NCI-H2196 (cell line): Measurements from ENCODE around the gene PRKCB.

Source experiments
- DNase-seq: peaks from one replicate; lab custom pipeline; 2025; ENCODE audit not compliant: unreplicated experiment; lab: John Stamatoyannopoulos, UW

Gene PRKCB

DNA sequence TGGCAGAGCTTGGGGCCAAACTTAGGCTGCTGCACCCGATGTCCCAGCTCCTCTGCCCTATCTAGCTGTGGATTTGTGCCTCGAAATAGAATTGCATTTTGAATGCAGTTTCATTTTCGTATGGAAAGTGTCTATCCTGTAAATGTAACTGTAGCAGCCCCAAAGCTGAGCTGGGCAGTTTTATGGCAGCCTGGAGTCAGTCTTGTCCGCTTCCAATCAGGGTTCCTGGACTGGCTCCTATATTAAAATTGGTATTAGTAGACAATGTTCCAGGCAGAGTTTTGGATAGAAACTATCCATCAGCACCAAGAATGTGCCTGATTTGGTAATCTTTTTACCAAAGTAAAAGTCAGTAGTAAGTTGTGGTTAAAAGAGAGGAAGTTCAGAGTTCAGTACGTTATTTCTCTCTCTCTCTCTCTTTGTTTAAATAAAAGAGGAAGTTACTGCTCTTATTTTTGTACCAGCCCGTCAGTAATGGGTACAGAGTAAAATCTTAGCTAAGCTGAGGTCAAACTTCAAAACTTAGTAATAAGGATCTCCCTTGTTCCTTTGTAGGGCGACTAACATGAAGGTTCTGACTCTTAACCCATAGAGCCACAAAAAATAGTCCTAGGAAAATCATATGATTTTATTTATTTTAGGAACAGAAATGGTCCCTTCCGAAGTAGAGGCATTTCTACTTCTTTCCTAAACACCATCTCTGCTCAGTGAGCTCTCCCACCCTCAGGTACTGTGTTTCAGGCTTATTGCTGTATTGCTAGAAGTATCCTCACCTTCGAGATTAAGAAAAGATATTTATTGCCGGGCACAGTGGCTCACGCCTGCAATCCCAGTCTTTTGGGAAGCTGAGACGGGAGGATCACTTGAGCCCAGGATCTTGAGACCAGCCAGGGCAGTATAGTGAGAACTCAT, 28.0 kb downstream of the PRKCB start:
- DNase-seq: no peak

DNA sequence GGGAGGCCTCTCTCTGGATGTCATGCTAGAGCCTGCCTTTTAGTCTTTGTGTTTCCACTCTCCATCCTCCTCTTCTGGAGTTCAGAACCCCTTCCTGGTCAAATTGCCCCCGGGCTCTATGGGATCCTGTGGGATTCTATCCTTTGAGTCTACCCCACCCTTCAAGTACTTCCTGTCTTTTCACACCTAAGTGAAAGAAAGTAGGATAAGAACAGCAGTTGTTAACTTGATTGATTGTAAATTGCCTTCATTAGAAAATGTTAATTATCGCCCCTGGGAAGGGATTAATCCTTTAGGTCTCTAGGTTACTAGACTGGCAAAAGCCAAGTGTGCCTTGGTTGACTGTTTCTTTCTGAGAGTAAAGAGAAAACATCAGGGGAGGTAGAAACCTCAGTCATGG, 30.1 kb downstream of the PRKCB start:
- DNase-seq: no peak

GRCh38 chr16:23866621-23867020, 30.8 kb downstream of the PRKCB start:
- DNase-seq: no peak

GRCh38 chr16:23867566-23867965, 31.8 kb downstream of the PRKCB start:
- no peak for DNase-seq

DNA sequence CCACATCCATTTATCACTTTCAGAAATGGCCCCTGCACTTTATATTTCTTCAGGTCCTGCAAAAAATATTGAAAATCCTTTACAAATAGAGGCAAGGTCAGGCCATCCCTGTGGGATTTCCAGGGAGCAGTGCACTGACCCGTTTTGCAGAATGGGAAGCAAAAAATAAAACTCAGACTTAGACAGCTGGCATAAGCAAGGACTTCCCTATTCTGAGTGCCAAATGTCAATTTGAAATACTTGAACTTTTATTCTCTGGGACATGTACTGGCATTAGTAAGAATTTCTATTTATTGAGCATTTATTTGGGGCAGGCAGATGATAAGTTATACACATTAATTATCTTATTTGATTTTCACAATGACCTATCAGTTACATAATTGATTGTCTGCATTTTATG, 32.4 kb downstream of the PRKCB start:
- DNase-seq: no peak

GRCh38 chr16:23869052-23869451, 33.3 kb downstream of the PRKCB start:
- no peak for DNase-seq

DNA sequence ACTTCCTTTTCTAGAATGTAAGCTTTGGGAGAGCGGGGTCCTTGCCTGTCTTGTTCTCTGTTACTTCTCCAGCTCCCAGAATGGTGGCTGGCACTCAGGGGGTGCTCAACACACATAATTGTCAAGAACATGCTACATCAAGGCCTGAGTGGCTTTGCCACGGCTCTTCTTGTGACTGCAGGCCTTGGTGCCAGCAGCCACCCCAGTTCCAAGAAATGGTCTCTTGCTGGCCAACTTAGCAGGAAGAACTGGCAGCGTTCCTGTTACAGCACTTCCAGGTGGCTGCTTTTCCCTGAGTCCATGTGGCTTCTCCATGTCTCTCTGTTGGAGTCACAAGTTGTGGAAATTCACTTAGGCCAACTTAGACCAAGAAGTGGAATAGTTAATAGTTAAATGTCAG, 36.1 kb downstream of the PRKCB start:
- no peak for DNase-seq

DNA sequence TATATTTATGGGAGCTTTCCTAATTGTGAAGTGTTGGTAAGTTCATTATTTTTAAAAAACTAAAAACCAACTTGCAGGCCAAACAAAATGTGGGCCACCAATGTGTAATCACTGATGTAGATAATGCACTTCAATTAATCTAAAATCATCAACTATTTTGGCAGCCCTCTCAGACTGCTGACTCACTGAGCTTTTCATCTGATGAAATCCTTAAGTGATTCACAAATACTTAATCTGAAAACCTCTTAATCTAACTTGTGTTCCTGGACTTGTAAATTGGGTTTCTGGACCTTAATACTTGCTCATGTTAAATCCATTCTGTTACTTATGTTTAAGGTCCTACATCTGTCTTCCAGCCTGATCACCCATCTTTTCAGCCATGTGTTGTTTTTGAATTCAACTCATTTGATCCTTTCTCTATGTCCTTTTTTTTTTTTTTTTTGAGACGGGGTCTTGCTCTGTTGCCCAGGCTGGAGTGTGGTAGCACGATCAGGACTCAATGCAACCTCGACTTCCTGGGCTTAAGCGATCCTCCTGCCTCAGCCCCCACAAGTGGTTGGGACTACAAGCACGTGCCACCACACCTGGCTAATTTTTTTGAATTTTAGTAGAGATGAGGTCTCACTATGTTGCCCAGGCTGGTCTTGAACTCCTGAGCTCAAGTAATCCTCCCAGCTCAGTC, 39.0 kb downstream of the PRKCB start:
- DNase-seq: no peak

DNA sequence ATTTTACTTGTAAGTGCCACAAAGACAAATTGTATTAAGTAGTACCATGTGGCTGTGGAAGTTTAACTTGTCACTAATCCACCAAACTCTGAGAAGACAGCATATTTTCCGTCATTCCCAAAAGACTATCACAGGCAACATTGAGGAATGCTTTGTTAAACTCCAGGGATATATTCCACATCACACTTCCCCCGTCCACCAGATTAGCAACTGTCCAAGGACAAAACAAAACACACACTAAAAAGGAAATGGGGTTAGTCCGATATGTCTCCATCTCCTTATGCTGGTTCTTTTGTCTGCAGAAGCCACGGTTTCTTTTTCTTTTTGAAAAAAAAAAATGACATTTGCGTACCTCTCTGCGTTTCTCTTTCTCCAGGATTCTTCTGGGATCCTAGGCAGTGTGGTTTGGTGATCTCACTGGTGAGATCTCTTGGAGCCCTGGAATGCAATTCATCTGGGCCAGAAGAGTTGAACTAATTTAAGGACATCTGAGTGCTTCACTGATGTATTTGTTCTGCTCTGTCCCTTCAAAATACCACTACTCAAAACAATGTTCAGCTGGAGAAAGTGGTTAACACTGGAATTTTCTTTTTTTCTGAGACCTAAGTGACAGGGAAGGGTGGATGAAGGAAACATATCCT, 40.6 kb downstream of the PRKCB start:
- no peak for DNase-seq

GRCh38 chr16:23877107-23878070, 41.6 kb downstream of the PRKCB start:
- DNase-seq: no peak

DNA sequence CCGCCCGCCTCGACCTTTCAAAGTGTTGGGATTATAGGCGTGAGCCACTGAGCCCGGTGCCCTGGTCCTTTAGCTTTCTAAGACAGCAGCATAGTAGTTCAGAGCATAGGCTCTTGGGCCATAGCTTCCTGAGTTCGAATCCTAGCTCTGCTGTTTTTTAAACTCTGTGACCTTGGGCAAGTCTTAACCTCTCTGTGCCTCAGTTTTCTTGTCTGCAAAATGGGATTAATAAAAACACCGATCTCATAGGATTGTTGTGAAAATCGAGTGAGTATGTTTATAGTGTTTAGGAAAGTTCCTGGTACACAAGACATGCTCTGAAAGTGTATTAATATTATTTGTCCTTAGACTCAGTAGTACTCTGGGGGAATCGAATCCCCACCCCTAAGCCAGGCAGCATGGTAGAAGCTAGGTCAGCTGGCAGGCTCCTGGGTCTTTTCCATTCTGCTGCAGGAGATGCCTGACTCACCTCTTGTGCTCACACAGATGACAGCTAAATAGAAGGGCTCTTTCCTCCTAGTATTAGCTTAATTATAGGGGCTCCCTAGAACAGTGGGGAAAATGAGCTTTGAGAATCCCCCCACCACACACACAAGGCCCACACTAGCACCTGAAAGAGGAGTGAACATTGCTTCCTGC, 44.1 kb downstream of the PRKCB start:
- DNase-seq: no peak

DNA sequence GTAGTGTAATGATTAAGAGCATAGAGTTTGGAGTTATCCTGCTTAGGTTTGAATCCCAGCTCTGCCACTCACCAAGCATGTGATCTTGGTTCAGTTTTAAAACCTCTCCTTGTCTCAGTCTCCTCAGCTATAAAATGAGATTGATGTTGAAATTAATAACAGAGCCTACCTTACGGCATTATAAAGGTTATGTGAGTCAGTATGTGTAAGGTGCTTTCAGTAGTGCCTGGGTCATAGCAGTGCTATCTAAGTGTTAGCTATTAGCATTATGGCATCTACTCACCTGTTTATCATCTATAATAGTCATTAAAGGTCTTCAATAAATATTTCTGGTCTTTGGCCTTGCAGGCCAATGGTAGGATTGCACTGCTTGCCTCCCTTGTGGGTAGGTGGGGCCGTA, 53.4 kb downstream of the PRKCB start:
- DNase-seq: no peak

DNA sequence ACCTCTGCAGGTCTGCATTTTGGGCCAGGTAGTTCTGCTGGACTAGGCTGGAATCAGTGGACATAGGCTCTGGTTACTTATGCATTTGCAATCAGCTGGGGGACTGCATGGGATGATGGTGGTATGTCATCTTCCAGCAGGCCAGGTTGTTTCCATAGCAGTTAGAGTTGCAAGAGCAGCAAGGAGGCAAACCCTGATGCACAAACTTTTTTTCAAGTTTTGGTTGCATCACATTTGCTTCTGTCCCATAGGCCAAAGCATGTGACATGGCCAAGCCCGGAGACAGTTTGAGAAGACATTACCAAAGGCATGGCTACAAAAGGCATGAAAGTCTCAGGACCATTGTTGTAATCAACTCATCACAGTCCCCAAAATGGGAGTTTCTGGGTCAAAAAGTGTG, 58.2 kb downstream of the PRKCB start:
- no peak for DNase-seq

GRCh38 chr16:23895052-23895451, 59.3 kb downstream of the PRKCB start:
- no peak for DNase-seq

DNA sequence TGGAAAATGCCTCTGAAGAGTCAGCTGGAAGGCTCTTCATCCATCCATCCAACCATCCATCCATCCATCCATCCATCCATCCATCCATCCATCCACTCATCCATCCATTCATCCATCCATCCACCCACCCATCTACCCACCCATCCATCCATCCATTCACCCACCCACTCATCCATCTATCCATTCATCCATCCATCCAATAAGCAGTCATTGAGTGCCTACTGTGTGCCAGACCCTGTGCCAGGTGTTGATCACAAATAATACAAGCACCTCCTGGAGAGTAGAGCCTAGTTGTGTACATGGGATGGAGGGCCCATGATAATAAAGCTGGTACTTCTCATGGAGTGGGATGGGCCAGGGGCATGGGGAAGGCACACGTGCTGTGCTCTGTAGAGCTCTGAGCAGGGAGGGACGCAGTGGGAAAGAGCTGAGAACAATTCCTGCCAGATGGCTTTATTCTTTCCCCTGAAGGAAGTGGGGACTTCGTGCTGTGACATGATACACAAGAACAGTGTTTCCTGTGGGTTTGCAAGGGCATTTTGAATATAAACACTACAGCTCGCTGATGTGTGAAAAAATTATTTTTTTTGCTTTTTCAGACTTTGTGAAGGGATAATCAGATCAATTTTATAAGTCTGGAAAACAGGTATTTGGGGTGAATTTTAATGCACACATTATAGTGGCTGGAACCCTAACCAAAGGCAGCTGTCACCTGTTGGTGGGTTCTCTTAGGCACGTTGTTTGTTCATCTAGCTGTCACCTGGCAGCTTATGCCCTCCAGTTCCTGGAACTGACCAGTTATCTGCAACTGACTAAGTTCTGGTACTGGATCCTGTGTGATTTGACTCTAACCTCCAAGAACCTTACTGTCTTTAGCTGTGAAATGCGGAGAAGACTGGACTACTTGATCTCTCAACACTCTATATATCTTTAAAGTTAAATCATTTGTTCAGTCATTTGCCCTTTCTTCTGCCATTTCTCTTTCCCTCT, 61.3 kb downstream of the PRKCB start:
- no peak for DNase-seq

GRCh38 chr16:23898682-23899430, 63.1 kb downstream of the PRKCB start:
- DNase-seq: no peak

GRCh38 chr16:23899869-23900268, 64.1 kb downstream of the PRKCB start:
- DNase-seq: no peak

DNA sequence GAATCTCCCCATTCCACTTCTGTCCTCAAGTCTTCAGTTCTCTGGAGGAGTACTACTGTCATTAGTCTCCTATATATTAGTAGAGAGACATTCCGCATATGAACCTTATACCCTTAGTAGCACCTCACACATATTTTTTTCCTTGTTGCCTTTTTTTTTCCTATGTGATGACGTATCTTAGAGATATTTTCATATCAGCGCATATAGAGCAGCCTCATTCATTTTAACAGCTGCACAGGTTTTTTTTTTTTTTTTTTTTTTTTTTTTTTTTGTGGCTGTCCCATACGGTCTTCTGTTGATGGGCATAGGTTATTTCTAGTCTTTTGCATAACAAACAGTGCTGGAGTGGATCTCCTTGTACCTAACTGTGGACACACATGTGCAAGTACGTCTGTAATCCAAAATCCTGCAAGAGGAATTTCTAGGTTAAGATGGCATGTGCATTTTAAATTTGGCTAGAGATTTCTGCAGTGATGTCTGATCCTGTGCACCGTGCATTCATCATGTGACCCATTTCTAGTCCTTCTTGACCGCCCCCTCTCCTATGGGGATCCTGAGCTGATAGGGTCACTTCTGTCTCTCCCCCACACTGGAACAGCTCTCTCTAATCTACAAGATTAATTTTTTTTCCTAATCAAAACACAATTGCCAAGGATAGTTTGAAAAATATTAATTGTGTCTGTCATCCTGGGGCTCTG, 64.8 kb downstream of the PRKCB start:
- DNase-seq: no peak
